UCSD-AML1 (cell line): ENCODE measurements around the gene CDCP2.

ENCODE experiments used
- DNase-seq: peaks from one replicate; lab custom pipeline; 2025; ENCODE audit not compliant: unreplicated experiment; lab: John Stamatoyannopoulos, UW

CDCP2 gene

GRCh38 chr1:54137534-54138061, 15.2 kb downstream of the CDCP2 start:
- DNase-seq: peak; percentile 61

GRCh38 chr1:54136963-54137533, 15.8 kb downstream of the CDCP2 start:
- no peak for DNase-seq

- DNase-seq: no peak
Measured at GRCh38 chr1:54136269-54136896, 16.4 kb downstream of the CDCP2 start.

GRCh38 chr1:54135436-54136120, 17.2 kb downstream of the CDCP2 start:
- no peak for DNase-seq

- no peak for DNase-seq
Measured at GRCh38 chr1:54134295-54134694, 18.5 kb downstream of the CDCP2 start.

GRCh38 chr1:54132495-54132894, 20.3 kb downstream of the CDCP2 start:
- DNase-seq: no peak

GRCh38 chr1:54131419-54131818, 21.4 kb downstream of the CDCP2 start:
- no peak for DNase-seq

- no peak for DNase-seq
Measured at GRCh38 chr1:54129858-54130257, 22.9 kb downstream of the CDCP2 start.

- no peak for DNase-seq
Measured at GRCh38 chr1:54127594-54128300, 25.1 kb downstream of the CDCP2 start.

- no peak for DNase-seq
Measured at GRCh38 chr1:54126271-54126815, 26.5 kb downstream of the CDCP2 start.

- DNase-seq: peak; percentile 48
Measured at GRCh38 chr1:54125386-54126070, 27.3 kb downstream of the CDCP2 start.

GRCh38 chr1:54124906-54125305, 27.9 kb downstream of the CDCP2 start:
- DNase-seq: no peak

- DNase-seq: no peak
Measured at GRCh38 chr1:54124472-54124871, 28.3 kb downstream of the CDCP2 start.

GRCh38 chr1:54122992-54123391, 29.8 kb downstream of the CDCP2 start:
- DNase-seq: no peak

GRCh38 chr1:54122135-54122751, 30.6 kb downstream of the CDCP2 start:
- DNase-seq: no peak

- DNase-seq: peak; percentile 85
Measured at GRCh38 chr1:54121482-54122134, 31.2 kb downstream of the CDCP2 start.

- no peak for DNase-seq
Measured at GRCh38 chr1:54120698-54121481, 31.9 kb downstream of the CDCP2 start.

GRCh38 chr1:54120018-54120697, 32.6 kb downstream of the CDCP2 start:
- DNase-seq: no peak
